Measurements from ENCODE around the gene ATP11C. TPM values are rescaled to one million over a fixed set of nuclear protein-coding genes. Genes with fewer than 3 reads are reported as not detected.

Gene ATP11C
- total and polyA plus RNA-seq, 2 of the 4 experiments (the other 2 are of a cell fraction) = 19.3 to 40.0 TPM

DNA sequence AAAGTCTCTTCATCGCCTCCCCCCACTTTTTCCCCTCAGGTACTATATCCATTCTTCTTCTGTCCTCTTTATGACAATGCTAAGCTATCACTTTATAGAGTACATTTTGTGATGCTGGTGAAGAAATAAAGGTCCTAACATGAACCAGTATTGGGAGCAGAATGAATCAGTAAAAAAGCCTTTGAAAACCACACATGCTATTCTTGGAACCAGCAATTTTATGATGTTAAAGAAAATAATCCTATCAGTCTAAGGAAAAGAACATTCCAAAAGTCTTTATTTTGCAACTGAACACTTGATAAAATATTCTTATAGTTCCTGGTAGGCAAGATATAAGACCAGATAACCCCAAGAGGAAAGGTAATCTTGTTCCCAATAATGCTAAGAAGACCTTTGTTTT lies 117.1 kb downstream of the ATP11C start:
- Histone ChIP-seq H2AK5ac (ENCODE audit: low read depth, low read length) (no peak overlapping the region), H4K5ac (ENCODE audit: low read depth, low read length) (no peak overlapping the region), H4K91ac (ENCODE audit: insufficient read depth, low read depth, low read length) (no peak overlapping the region), H3K4me1 (ENCODE audit: control insufficient read depth, insufficient read depth, low read length) (peaks cover 2% of the 10 kb centered on the region; the same call in 1 of the 2 replicates), H3K4me2 (ENCODE audit: low read depth, low read length) (no peak overlapping the region), H2BK20ac (ENCODE audit: low read depth, low read length) (no peak overlapping the region), H2BK120ac (ENCODE audit: low read depth, low read length) (no peak overlapping the region), H3K4me3 (ENCODE audit: insufficient read depth, low read depth, low read length) (no peak overlapping the region), H3K9ac (ENCODE audit: low read depth, low read length) (no peak overlapping the region), H3K4ac (ENCODE audit: low read depth, low read length) (no peak overlapping the region), H3K27ac (ENCODE audit: insufficient read depth, low read length) (no peak overlapping the region), H2AK9ac (replicated peaks; ENCODE audit: low read depth, low read length, poor library complexity) (no peak overlapping the region), H3K79me1 (ENCODE audit: low read depth in 1 of 2, low read length in 2 of 2) (no peaks in the 10 kb centered on the region), H3K56ac (ENCODE audit: extremely low read depth, insufficient read depth, low read length) (no peak overlapping the region), H2BK5ac (ENCODE audit: low read depth, low read length, poor library complexity, severe bottlenecking) (no peak overlapping the region), H3K9me3 (ENCODE audit: control insufficient read depth, insufficient read depth, low read length) (no peaks in the 10 kb centered on the region), H3K27me3 (ENCODE audit: control insufficient read depth, insufficient read depth, low read length) (no peaks in the 10 kb centered on the region), H2BK15ac (ENCODE audit: low read depth, low read length) (no peak overlapping the region), H4K20me1 (ENCODE audit: insufficient read depth, low read length) (no peaks in the 10 kb centered on the region), H3K23ac (ENCODE audit: low read depth, low read length) (no peak overlapping the region), H4K8ac (ENCODE audit: low read depth in 2 of 2, low read length in 2 of 2) (no peak overlapping the region), H2AFZ (replicated peaks; ENCODE audit: low read length, poor library complexity) (no peak overlapping the region), H3K36me3 (ENCODE audit: control insufficient read depth, insufficient read depth, low read length) (0 out of 2 replicates have a peak, but pooled peaks cover 1% of the 10 kb centered on the region), H3K14ac (replicated peaks; ENCODE audit: low read depth, low read length) (no peak overlapping the region), H3K9me1 (ENCODE audit: insufficient read depth, low read length) (no peaks in the 10 kb centered on the region), H3K18ac (ENCODE audit: low read depth, low read length) (no peak overlapping the region)
- dilution Hi-C loops (cut with HindIII; ENCODE audit: low sequenced_read_pairs, unreplicated experiment) = no loop called here
- no TSS peak for BruUV-seq (replicated peaks)
- ChIA-PET POLR2A (ENCODE audit: unreplicated experiment) (no interaction called here), CTCF (no interaction called here)
- in situ Hi-C loops (cut with MboI; ENCODE audit: low sequenced_read_pairs) = no loop called here
- TF ChIP-seq POLR2A (IDR thresholded peaks at IDR 0.05; ENCODE audit: low read depth, low read length) (no peak), RCOR1 (IDR thresholded peaks at IDR 0.05; ENCODE audit: insufficient replicate concordance, low read length) (no peak), USF2 (IDR thresholded peaks at IDR 0.05; ENCODE audit: low read depth, low read length) (no peak), CHD1 (IDR thresholded peaks at IDR 0.05; ENCODE audit: low read depth, low read length) (no peak), BHLHE40 (IDR thresholded peaks at IDR 0.05; ENCODE audit: low read depth, low read length) (no peak), CEBPB (IDR thresholded peaks at IDR 0.05; ENCODE audit: low read depth, low read length) (no peak), MXI1 (IDR thresholded peaks at IDR 0.05; ENCODE audit: borderline replicate concordance, low read depth, low read length) (no peak), NFE2L2 (IDR thresholded peaks at IDR 0.05; ENCODE audit: low read depth, low read length) (no peak), MAZ (IDR thresholded peaks at IDR 0.05; ENCODE audit: borderline replicate concordance, low read depth, low read length) (no peak), RFX5 (IDR thresholded peaks at IDR 0.05; ENCODE audit: low read depth, low read length) (no peak), MAFK (IDR thresholded peaks at IDR 0.05; ENCODE audit: low read depth, low read length) (no peak), RAD21 (IDR thresholded peaks at IDR 0.05; ENCODE audit: low read length) (no peak), SMC3 (IDR thresholded peaks at IDR 0.05; ENCODE audit: low read depth, low read length) (no peak), FOS (IDR thresholded peaks at IDR 0.05; ENCODE audit: low read depth, low read length) (no peak)
- TF ChIP-seq, protein P1, sequence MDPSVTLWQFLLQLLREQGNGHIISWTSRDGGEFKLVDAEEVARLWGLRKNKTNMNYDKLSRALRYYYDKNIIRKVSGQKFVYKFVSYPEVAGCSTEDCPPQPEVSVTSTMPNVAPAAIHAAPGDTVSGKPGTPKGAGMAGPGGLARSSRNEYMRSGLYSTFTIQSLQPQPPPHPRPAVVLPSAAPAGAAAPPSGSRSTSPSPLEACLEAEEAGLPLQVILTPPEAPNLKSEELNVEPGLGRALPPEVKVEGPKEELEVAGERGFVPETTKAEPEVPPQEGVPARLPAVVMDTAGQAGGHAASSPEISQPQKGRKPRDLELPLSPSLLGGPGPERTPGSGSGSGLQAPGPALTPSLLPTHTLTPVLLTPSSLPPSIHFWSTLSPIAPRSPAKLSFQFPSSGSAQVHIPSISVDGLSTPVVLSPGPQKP (IDR thresholded peaks at IDR 0.05; ENCODE audit: borderline replicate concordance, low read depth, low read length) = no peak
- TF ChIP-seq, protein P2, sequence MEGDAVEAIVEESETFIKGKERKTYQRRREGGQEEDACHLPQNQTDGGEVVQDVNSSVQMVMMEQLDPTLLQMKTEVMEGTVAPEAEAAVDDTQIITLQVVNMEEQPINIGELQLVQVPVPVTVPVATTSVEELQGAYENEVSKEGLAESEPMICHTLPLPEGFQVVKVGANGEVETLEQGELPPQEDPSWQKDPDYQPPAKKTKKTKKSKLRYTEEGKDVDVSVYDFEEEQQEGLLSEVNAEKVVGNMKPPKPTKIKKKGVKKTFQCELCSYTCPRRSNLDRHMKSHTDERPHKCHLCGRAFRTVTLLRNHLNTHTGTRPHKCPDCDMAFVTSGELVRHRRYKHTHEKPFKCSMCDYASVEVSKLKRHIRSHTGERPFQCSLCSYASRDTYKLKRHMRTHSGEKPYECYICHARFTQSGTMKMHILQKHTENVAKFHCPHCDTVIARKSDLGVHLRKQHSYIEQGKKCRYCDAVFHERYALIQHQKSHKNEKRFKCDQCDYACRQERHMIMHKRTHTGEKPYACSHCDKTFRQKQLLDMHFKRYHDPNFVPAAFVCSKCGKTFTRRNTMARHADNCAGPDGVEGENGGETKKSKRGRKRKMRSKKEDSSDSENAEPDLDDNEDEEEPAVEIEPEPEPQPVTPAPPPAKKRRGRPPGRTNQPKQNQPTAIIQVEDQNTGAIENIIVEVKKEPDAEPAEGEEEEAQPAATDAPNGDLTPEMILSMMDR (conservative IDR thresholded peaks at IDR 0.05; ENCODE audit: low read depth, low read length) = no peak
- WGBS, 2 experiments (ENCODE audit: extremely low coverage in 2 of 2, insufficient read length in 1 of 2) = no CpG with 5 or more reads among the region's 1 CpG
- no peak for DNase-seq
- intact Hi-C loops (cut with micrococcal nuclease) = no loop called here
- ATAC-seq (ENCODE audit: low read depth) = no peak
